Measurements from ENCODE around the gene TNFRSF18. TPM values are rescaled to one million over a fixed set of nuclear protein-coding genes. Genes with fewer than 3 reads are reported as not detected.

Gene TNFRSF18
- polyA plus RNA-seq, 1 donor from 2014 or later, result not detected

- H3K4me2 ChIP-seq (ENCODE audit: low read length), result no peak overlapping the region
- no peaks in the 10 kb centered on the region for H3K9me2 ChIP-seq (ENCODE audit: insufficient read depth, low read length)
- H2AFZ ChIP-seq (ENCODE audit: low read depth, low read length), result no peak overlapping the region
Measured at GRCh38 chr1:1203561-1204424, 2.6 kb downstream of the TNFRSF18 start.

More at GRCh38 chr1:1203561-1204424, 2.6 kb downstream of the TNFRSF18 start:
- no peaks in the 10 kb centered on the region for H3K9me3 ChIP-seq (ENCODE audit: low read length)
- no peaks in the 10 kb centered on the region for H3K36me3 ChIP-seq (ENCODE audit: insufficient read depth, low read length)
- H3K79me2 ChIP-seq (replicated peaks; ENCODE audit: insufficient read depth, low read length), result no peaks in the 10 kb centered on the region
- no peaks in the 10 kb centered on the region for H3F3A ChIP-seq (ENCODE audit: insufficient read depth, low read length, poor library complexity, severe bottlenecking)
- H4K20me1 ChIP-seq (ENCODE audit: insufficient read depth), result no peaks in the 10 kb centered on the region
- H3K27ac ChIP-seq (ENCODE audit: low read length), result no peak overlapping the region
- H3K9ac ChIP-seq (ENCODE audit: low read length), result no peak overlapping the region
- TF ChIP-seq RAD21 (conservative IDR thresholded peaks at IDR 0.05) (no peak), EZH2 (IDR thresholded peaks at IDR 0.05; ENCODE audit: borderline replicate concordance, insufficient read depth, low read length, poor library complexity, severe bottlenecking) (no peak), REST (IDR thresholded peaks at IDR 0.05; ENCODE audit: borderline replicate concordance) (no peak), EP300 (conservative IDR thresholded peaks at IDR 0.05; ENCODE audit: poor library complexity, severe bottlenecking) (no peak), TAF1 (IDR thresholded peaks at IDR 0.05; ENCODE audit: low read depth) (no peak), POLR2AphosphoS5 (IDR thresholded peaks at IDR 0.05) (no peak), SMC3 (conservative IDR thresholded peaks at IDR 0.05; ENCODE audit: poor library complexity) (no peak), MXI1 (conservative IDR thresholded peaks at IDR 0.05; ENCODE audit: poor library complexity, severe bottlenecking) (no peak)
- TF ChIP-seq, protein P1, sequence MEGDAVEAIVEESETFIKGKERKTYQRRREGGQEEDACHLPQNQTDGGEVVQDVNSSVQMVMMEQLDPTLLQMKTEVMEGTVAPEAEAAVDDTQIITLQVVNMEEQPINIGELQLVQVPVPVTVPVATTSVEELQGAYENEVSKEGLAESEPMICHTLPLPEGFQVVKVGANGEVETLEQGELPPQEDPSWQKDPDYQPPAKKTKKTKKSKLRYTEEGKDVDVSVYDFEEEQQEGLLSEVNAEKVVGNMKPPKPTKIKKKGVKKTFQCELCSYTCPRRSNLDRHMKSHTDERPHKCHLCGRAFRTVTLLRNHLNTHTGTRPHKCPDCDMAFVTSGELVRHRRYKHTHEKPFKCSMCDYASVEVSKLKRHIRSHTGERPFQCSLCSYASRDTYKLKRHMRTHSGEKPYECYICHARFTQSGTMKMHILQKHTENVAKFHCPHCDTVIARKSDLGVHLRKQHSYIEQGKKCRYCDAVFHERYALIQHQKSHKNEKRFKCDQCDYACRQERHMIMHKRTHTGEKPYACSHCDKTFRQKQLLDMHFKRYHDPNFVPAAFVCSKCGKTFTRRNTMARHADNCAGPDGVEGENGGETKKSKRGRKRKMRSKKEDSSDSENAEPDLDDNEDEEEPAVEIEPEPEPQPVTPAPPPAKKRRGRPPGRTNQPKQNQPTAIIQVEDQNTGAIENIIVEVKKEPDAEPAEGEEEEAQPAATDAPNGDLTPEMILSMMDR (IDR thresholded peaks at IDR 0.05; ENCODE audit: poor library complexity, severe bottlenecking), result no peak
- no peak overlapping the region for H3K4me3 ChIP-seq (ENCODE audit: low read length)
- H3K27me3 ChIP-seq (ENCODE audit: insufficient read depth, low read depth, low read length), result peaks cover 30% of the 10 kb centered on the region

Data from neural cell (in vitro differentiated cells).